Activated CD8-positive, alpha-beta T cell treated with anti-CD3 and anti-CD28 coated beads for 36 hours (primary cell): ENCODE results near the gene NFIA. TPM values are rescaled to one million over a fixed set of nuclear protein-coding genes. Genes with fewer than 3 reads are reported as not detected.
A peak's percentile ranks its signal among the peaks of the same experiment; 100 is the strongest.

Experiments used
- ATAC-seq: fragments of 200-7000 bp; cut with Tn5 transposase; one replicate; pipeline ENCODE4 v1.10.0; 2021; ENCODE audit warnings: mild to moderate bottlenecking, moderate library complexity
- CTCF ChIA-PET: fragments of 350-600 bp; sonication (Branson Sonifier 250); formaldehyde crosslinking; loops from one replicate; lab custom pipeline; 2021; ENCODE audit warnings: antibody characterized with exemption; lab: Charles Lee
- POLR2A ChIA-PET: fragments of 350-600 bp; sonication (Branson Sonifier 250); formaldehyde crosslinking; loops from one replicate; lab custom pipeline; 2021; ENCODE audit warnings: antibody characterized with exemption; lab: Charles Lee
- DNase-seq: peaks from one replicate; pipeline ENCODE4 v3.0.0-alpha.2; 2020
- H3K27ac Mint-ChIP-seq: one replicate; pipeline ENCODE4 v1.8.0; 2021; ENCODE audit warnings: mild to moderate bottlenecking, mixed read lengths
- H3K27me3 Mint-ChIP-seq: one replicate; pipeline ENCODE4 v1.8.0; 2021; ENCODE audit warnings: mixed read lengths
- H3K36me3 Mint-ChIP-seq: one replicate; pipeline ENCODE4 v1.8.0; 2021; ENCODE audit warnings: low read depth, mixed read lengths
- H3K4me1 Mint-ChIP-seq: one replicate; pipeline ENCODE4 v1.8.0; 2021; ENCODE audit warnings: low read depth, mixed read lengths
- H3K4me3 Mint-ChIP-seq: one replicate; pipeline ENCODE4 v1.8.0; 2021; ENCODE audit warnings: mild to moderate bottlenecking, moderate library complexity, mixed read lengths
- H3K9me3 Mint-ChIP-seq: one replicate; pipeline ENCODE4 v1.8.0; 2021; ENCODE audit warnings: mixed read lengths
- CTCF ChIP-seq: fragments of 200-600 bp; IDR thresholded peaks from one replicate; pipeline ENCODE4 v1.8.0; 2022; ENCODE audit warnings: antibody characterized with exemption, mild to moderate bottlenecking
- intact Hi-C: fragments of 100-400 bp; cut with micrococcal nuclease; formaldehyde crosslinking; loops from one replicate; pipeline ENCODE4 v1.10.0; 2022
- total RNA-seq, 2 experiments: library from RNA; stranded (reverse); gene quantifications; one replicate each; pipeline ENCODE4 v1.2.3, GENCODE V29; 2021

The NFIA gene
- total RNA-seq, 2 experiments from 2014 or later: 1.9 to 2.4 TPM

GRCh38 chr1:61051443-61051718 lies 31.0 kb upstream of the NFIA start:
- peaks cover 26% of the 10 kb centered on the region for H3K4me1 Mint-ChIP-seq
- no peak overlapping the region for H3K27ac Mint-ChIP-seq
- ATAC-seq (no peak), DNase-seq (no peak)
- no peaks in the 10 kb centered on the region for H3K36me3 Mint-ChIP-seq
- peak overlapping the region; percentile 64 for H3K4me3 Mint-ChIP-seq
- TF ChIP-seq CTCF: no peak
- ChIA-PET CTCF (interaction anchor here (1.3 to 4.2 kb wide), 7 partner anchors 9 to 401 kb away, joined by 3 to 46 read pairs (median 15); no protein-coding TSS in a partner anchor), POLR2A (interaction anchor here (0.6 to 1.9 kb wide), 3 partner anchors 26 to 30 kb away, joined by 5 to 7 read pairs (median 6); no protein-coding TSS in a partner anchor)
- H3K27me3 Mint-ChIP-seq: peaks cover 50% of the 10 kb centered on the region
- no peaks in the 10 kb centered on the region for H3K9me3 Mint-ChIP-seq
- intact Hi-C loops: loop anchor here (2.0 to 10.0 kb wide), 2 partner anchors 29 to 283 kb away; no protein-coding TSS in a partner anchor

GRCh38 chr1:61051719-61052394 lies 30.5 kb upstream of the NFIA start:
- H3K4me1 Mint-ChIP-seq: peaks cover 27% of the 10 kb centered on the region
- peaks cover 53% of the 10 kb centered on the region for H3K27me3 Mint-ChIP-seq
- H3K9me3 Mint-ChIP-seq: no peaks in the 10 kb centered on the region
- ChIA-PET CTCF (interaction anchor here (0.8 to 4.2 kb wide), 5 partner anchors 9 to 401 kb away, joined by 3 to 46 read pairs (median 18); no protein-coding TSS in a partner anchor), POLR2A (interaction anchor here (0.6 to 1.9 kb wide), 4 partner anchors 25 to 30 kb away, joined by 4 to 7 read pairs (median 6); partner anchors contain the start of gene NFIA)
- intact Hi-C loops: loop anchor here (2.0 to 10.0 kb wide), 2 partner anchors 29 to 283 kb away; no protein-coding TSS in a partner anchor
- DNase-seq (no peak), ATAC-seq (no peak)
- no peaks in the 10 kb centered on the region for H3K36me3 Mint-ChIP-seq
- no peak overlapping the region for H3K27ac Mint-ChIP-seq
- H3K4me3 Mint-ChIP-seq: no peak overlapping the region
- TF ChIP-seq CTCF: no peak

DNA sequence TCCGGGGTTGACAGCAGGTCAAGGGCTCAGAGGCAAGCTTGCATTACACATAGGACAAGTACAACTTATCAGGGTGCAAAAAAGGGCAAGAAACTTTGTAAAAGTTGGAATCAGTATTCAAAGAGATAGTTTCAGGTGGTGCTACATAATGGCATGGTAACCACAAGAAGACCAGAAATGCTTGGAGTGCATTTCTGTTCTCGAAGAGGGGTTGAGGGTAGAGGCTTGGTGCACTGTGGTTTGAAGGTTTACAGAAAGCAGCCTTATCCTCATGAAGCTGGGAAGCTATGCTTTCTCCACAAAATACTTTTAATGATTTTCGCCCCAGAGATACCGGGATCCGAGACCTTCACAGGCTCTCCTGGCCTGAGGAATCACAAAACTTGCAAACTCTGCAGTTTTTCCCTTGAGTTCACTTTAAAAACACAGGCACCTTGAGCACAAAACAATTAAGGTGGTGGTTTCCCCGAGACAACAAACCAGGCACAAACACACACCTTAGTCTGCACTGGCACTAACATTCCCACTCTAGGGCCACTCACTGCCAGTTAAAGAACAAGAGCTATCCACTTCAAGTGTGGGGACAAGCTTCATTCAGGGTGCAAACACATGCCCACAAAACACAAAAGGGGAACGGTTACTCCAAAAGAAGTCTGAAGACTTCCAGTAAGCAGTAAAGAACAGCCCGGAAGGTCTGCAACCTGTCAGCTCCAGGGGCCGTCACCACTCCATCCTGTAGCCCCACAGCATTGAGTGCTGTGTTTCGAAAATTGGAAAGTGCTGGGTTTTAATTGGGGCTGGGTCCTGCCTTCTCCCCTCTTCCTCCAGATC lies 29.8 kb upstream of the NFIA start:
- intact Hi-C loops: loop anchor here (10.0 kb wide), 1 partner anchor 282 kb away; no protein-coding TSS in a partner anchor
- no peak overlapping the region for H3K27ac Mint-ChIP-seq
- no peak for ATAC-seq
- peaks cover 56% of the 10 kb centered on the region for H3K27me3 Mint-ChIP-seq
- TF ChIP-seq CTCF: no peak
- DNase-seq: no peak
- ChIA-PET CTCF (interaction anchor here (0.8 to 1.3 kb wide), 2 partner anchors 7 to 217 kb away, joined by 3 read pairs; no protein-coding TSS in a partner anchor), POLR2A (interaction anchor here (1.2 kb wide), 1 partner anchor 30 kb away, joined by 4 read pairs; the partner anchor contains the start of gene NFIA)
- peaks cover 29% of the 10 kb centered on the region for H3K4me1 Mint-ChIP-seq
- peak overlapping the region; percentile 75 for H3K4me3 Mint-ChIP-seq
- H3K36me3 Mint-ChIP-seq: no peaks in the 10 kb centered on the region
- H3K9me3 Mint-ChIP-seq: no peaks in the 10 kb centered on the region

DNA sequence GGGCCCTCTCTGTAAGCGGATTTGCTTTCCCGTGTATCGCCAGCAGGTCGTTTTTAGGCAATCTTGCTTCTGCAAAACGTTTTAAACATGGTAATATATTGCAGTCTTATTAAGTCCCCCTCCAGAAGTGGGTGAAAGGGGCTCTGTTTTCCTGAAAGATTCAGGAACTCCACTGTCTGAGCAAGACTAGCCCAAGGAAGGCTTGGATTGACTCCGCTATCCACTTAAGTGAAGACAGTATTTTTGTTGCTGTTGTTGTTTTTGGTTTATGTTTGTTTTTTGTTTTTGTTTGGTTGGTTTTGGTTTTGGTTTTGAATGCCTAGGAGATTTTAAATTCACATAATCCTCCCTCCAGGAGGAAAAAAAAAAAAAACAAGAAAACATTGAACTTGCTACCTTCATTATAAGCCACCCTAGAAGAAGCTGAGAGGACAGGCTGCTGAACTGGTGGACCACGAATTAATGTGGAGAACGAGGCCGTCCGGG lies 29.1 kb upstream of the NFIA start:
- intact Hi-C loops: loop anchor here (10.0 kb wide), 1 partner anchor 282 kb away; no protein-coding TSS in a partner anchor
- Mint-ChIP-seq H3K27ac (no peak overlapping the region), H3K27me3 (peaks cover 61% of the 10 kb centered on the region), H3K36me3 (no peaks in the 10 kb centered on the region), H3K4me3 (peak overlapping the region; percentile 75), H3K9me3 (no peaks in the 10 kb centered on the region), H3K4me1 (peaks cover 32% of the 10 kb centered on the region)
- TF ChIP-seq CTCF: no peak
- ChIA-PET POLR2A (no interaction called here), CTCF (interaction anchor here (0.9 to 1.9 kb wide), 4 partner anchors 8 to 399 kb away, joined by 3 to 7 read pairs (median 4); no protein-coding TSS in a partner anchor)
- DNase-seq (no peak), ATAC-seq (no peak)
